H9 (cell line): ENCODE results near the gene COQ7. TPM values are rescaled to one million over a fixed set of nuclear protein-coding genes. Genes with fewer than 3 reads are reported as not detected.
A peak's percentile ranks its signal among the peaks of the same experiment; 100 is the strongest.

Source experiments
- DNase-seq: peaks from one replicate; pipeline ENCODE4 v3.0.0-alpha.2; 2017
- H2AFZ ChIP-seq: one replicate; pipeline ENCODE4 v1.6.1; 2013; ENCODE audit warnings: mild to moderate bottlenecking, low read length, control low read depth, moderate library complexity
- H2AK5ac ChIP-seq: 2 replicates; pipeline ENCODE4 v1.6.1; 2013; ENCODE audit warnings: low read length, control low read depth, mixed read lengths; ENCODE audit not compliant: insufficient read length
- H2BK120ac ChIP-seq: one replicate; pipeline ENCODE4 v1.6.1; 2013; ENCODE audit warnings: low read depth, mild to moderate bottlenecking, low read length, control low read depth, inconsistent platforms; ENCODE audit not compliant: poor library complexity, severe bottlenecking
- H2BK12ac ChIP-seq: 2 replicates; pipeline ENCODE4 v1.6.1; 2013; ENCODE audit warnings: low read length, control low read depth, mixed read lengths, low read depth; ENCODE audit not compliant: insufficient read length
- H2BK15ac ChIP-seq: 2 replicates; pipeline ENCODE4 v1.6.1; 2013; ENCODE audit warnings: low read depth, low read length, control low read depth
- H2BK20ac ChIP-seq: one replicate; pipeline ENCODE4 v1.6.1; 2013; ENCODE audit warnings: low read depth, mild to moderate bottlenecking, low read length, control low read depth, inconsistent platforms; ENCODE audit not compliant: poor library complexity, severe bottlenecking
- H2BK5ac ChIP-seq: 2 replicates; pipeline ENCODE4 v1.6.1; 2013; ENCODE audit warnings: low read length, control low read depth, mixed read lengths; ENCODE audit not compliant: insufficient read length
- H3K14ac ChIP-seq: 2 replicates; pipeline ENCODE4 v1.6.1; 2013; ENCODE audit warnings: low read length, control low read depth; ENCODE audit not compliant: insufficient read depth
- H3K18ac ChIP-seq: 2 replicates; pipeline ENCODE4 v1.6.1; 2013; ENCODE audit warnings: low read depth, mild to moderate bottlenecking, mixed read lengths, low read length, control low read depth; ENCODE audit not compliant: insufficient read length
- H3K23ac ChIP-seq: 2 replicates; pipeline ENCODE4 v1.6.1; 2013; ENCODE audit warnings: low read length, control low read depth, mixed read lengths, low read depth; ENCODE audit not compliant: insufficient read length
- H3K23me2 ChIP-seq: 2 replicates; pipeline ENCODE4 v1.6.1; 2013; ENCODE audit warnings: low read depth, mild to moderate bottlenecking, mixed read lengths, low read length, control low read depth; ENCODE audit not compliant: insufficient read length, poor library complexity, severe bottlenecking
- H3K27ac ChIP-seq: 2 replicates; pipeline ENCODE4 v1.5.1; 2013; ENCODE audit warnings: low read length, control low read depth, mixed read lengths, low read depth; ENCODE audit not compliant: insufficient read length
- H3K27me3 ChIP-seq: 2 replicates; pipeline ENCODE4 v1.6.1; 2013; ENCODE audit warnings: low read length, control low read depth, inconsistent platforms; ENCODE audit not compliant: insufficient read depth
- H3K4ac ChIP-seq: 2 replicates; pipeline ENCODE4 v1.6.1; 2013; ENCODE audit warnings: low read depth, mild to moderate bottlenecking, control low read depth, inconsistent platforms, low read length, moderate library complexity
- H3K4me1 ChIP-seq: 2 replicates; pipeline ENCODE4 v1.6.1; 2013; ENCODE audit warnings: low read length, control low read depth, inconsistent platforms; ENCODE audit not compliant: insufficient read depth
- H3K4me2 ChIP-seq: 2 replicates; pipeline ENCODE4 v1.6.1; 2013; ENCODE audit warnings: low read length, control low read depth, mixed read lengths; ENCODE audit not compliant: insufficient read length, insufficient read depth
- H3K56ac ChIP-seq: 2 replicates; pipeline ENCODE4 v1.6.1; 2013; ENCODE audit warnings: low read depth, mild to moderate bottlenecking, mixed read lengths, low read length, control low read depth; ENCODE audit not compliant: insufficient read length
- H3K79me1 ChIP-seq: 2 replicates; pipeline ENCODE4 v1.6.1; 2013; ENCODE audit warnings: low read depth, mild to moderate bottlenecking, moderate library complexity, low read length, control low read depth, inconsistent platforms; ENCODE audit not compliant: insufficient read depth, poor library complexity, severe bottlenecking
- H3K79me2 ChIP-seq: 2 replicates; pipeline ENCODE4 v1.6.1; 2013; ENCODE audit warnings: low read length, control low read depth, inconsistent platforms; ENCODE audit not compliant: insufficient read depth
- H3K9ac ChIP-seq: 2 replicates; pipeline ENCODE4 v1.6.1; 2013; ENCODE audit warnings: low read length, control low read depth, mixed read lengths; ENCODE audit not compliant: insufficient read length; ENCODE audit errors: extremely low read depth
- H3K9me3 ChIP-seq: one replicate; pipeline ENCODE4 v1.6.1; 2013; ENCODE audit warnings: low read depth, low read length, inconsistent platforms; ENCODE audit not compliant: control insufficient read depth
- H3T11ph ChIP-seq: one replicate; pipeline ENCODE4 v1.6.1; 2013; ENCODE audit warnings: mild to moderate bottlenecking, low read length, control low read depth, inconsistent platforms
- H4K20me1 ChIP-seq: one replicate; pipeline ENCODE4 v1.6.1; 2013; ENCODE audit not compliant: control insufficient read depth, insufficient read length, insufficient read depth
- H4K5ac ChIP-seq: 2 replicates; pipeline ENCODE4 v1.6.1; 2013; ENCODE audit warnings: low read depth, mild to moderate bottlenecking, mixed read lengths, low read length, control low read depth; ENCODE audit not compliant: insufficient read length
- H4K8ac ChIP-seq: replicated peaks from 2 replicates; pipeline ENCODE4 v1.6.1; 2013; ENCODE audit warnings: low read length, control low read depth, mixed read lengths, low read depth; ENCODE audit not compliant: insufficient read length
- H4K91ac ChIP-seq: 2 replicates; pipeline ENCODE4 v1.6.1; 2013; ENCODE audit warnings: low read depth, mild to moderate bottlenecking, moderate library complexity, mixed read lengths, low read length, control low read depth; ENCODE audit not compliant: insufficient read length
- H3K27ac Mint-ChIP-seq, 3 experiments: 2 replicates in 2 of 3; 3 replicates in 1 of 3; pipeline ENCODE4 v1.8.0; 2020 to 2021; ENCODE audit warnings: mixed read lengths in 3 of 3, mild to moderate bottlenecking in 1 of 3, moderate library complexity in 1 of 3
- H3K27me3 Mint-ChIP-seq: 2 replicates; pipeline ENCODE4 v1.8.0; 2021; ENCODE audit warnings: low read depth, mild to moderate bottlenecking, moderate library complexity, mixed read lengths
- H3K36me3 Mint-ChIP-seq, 3 experiments: 2 replicates in 2 of 3; 3 replicates in 1 of 3; pipeline ENCODE4 v1.8.0; 2020 to 2021; ENCODE audit warnings: low read depth in 3 of 3, mixed read lengths in 3 of 3; ENCODE audit not compliant: insufficient read depth in 1 of 3
- H3K4me1 Mint-ChIP-seq, 2 experiments: 2 replicates each; pipeline ENCODE4 v1.8.0; 2020; ENCODE audit warnings: mixed read lengths in 2 of 2
- H3K4me3 Mint-ChIP-seq, 2 experiments: 2 replicates in 1 of 2; 3 replicates in 1 of 2; pipeline ENCODE4 v1.8.0; 2020 to 2021; ENCODE audit warnings: mild to moderate bottlenecking in 2 of 2, mixed read lengths in 2 of 2, moderate library complexity in 1 of 2
- H3K9me3 Mint-ChIP-seq, 2 experiments: 2 replicates in 1 of 2; 3 replicates in 1 of 2; pipeline ENCODE4 v1.8.0; 2020; ENCODE audit warnings: mild to moderate bottlenecking in 2 of 2, mixed read lengths in 2 of 2, moderate library complexity in 1 of 2
- WGBS: extraction: QIAGEN DNeasy Blood & Tissue Kit; methylation state at CpG from one replicate; pipeline ENCODE4 v1.1.7; 2013; ENCODE audit warnings: missing lambda C conversion rate, low lambda C conversion rate, mixed read lengths; ENCODE audit not compliant: insufficient read length; ENCODE audit errors: extremely low coverage; 5-methylcytosine and 5-hydroxymethylcytosine counted together
- total RNA-seq: library from RNA; stranded (reverse); gene quantifications from 2 replicates; pipeline ENCODE4 v1.2.1, GENCODE V29; 2021
- TF ChIP-seq, protein P1 (sequence below): fragments of 200-600 bp; sonication (generic); conservative IDR thresholded peaks from 3 replicates; pipeline ENCODE4 v1.8.0; 2021; ENCODE audit warnings: antibody characterized with exemption, mild to moderate bottlenecking

Gene COQ7
- total RNA-seq, 1 experiment from 2014 or later = 29.6 TPM

- no peak for DNase-seq
- Histone ChIP-seq H3K23me2 (peaks cover 10% of the 10 kb centered on the region), H3K79me2 (no peaks in the 10 kb centered on the region), H3K9me3 (no peaks in the 10 kb centered on the region), H3K14ac (no peak overlapping the region), H2BK120ac (no peak overlapping the region), H2BK12ac (no peak overlapping the region), H3K27me3 (peaks cover 3% of the 10 kb centered on the region; the same call in 1 of the 2 replicates), H3T11ph (no peak overlapping the region), H2BK20ac (no peak overlapping the region), H2BK15ac (no peak overlapping the region), H4K8ac (no peak overlapping the region), H2AFZ (no peak overlapping the region), H3K4me2 (no peak overlapping the region), H3K4me1 (peaks cover 6% of the 10 kb centered on the region), H4K20me1 (no peaks in the 10 kb centered on the region), H3K27ac (no peak overlapping the region), H3K23ac (no peak overlapping the region), H3K4ac (no peak overlapping the region), H3K18ac (no peak overlapping the region), H4K5ac (no peak overlapping the region), H2BK5ac (no peak overlapping the region), H3K79me1 (no peaks in the 10 kb centered on the region), H3K9ac (no peak overlapping the region), H3K56ac (no peak overlapping the region), H4K91ac (no peak overlapping the region), H2AK5ac (no peak overlapping the region)
- no CpG with 5 or more reads among the region's 50 CpGs for WGBS
- peak overlapping the region; percentile 34 to 42; a peak in 4 of 5 replicates for H3K4me3 Mint-ChIP-seq
- peaks cover 0 to 3% (median 1%) of the 10 kb centered on the region in 3 experiments; a peak in 2 of 7 replicates for H3K36me3 Mint-ChIP-seq
- no peaks in the 10 kb centered on the region for H3K9me3 Mint-ChIP-seq
- TF ChIP-seq, protein P1, sequence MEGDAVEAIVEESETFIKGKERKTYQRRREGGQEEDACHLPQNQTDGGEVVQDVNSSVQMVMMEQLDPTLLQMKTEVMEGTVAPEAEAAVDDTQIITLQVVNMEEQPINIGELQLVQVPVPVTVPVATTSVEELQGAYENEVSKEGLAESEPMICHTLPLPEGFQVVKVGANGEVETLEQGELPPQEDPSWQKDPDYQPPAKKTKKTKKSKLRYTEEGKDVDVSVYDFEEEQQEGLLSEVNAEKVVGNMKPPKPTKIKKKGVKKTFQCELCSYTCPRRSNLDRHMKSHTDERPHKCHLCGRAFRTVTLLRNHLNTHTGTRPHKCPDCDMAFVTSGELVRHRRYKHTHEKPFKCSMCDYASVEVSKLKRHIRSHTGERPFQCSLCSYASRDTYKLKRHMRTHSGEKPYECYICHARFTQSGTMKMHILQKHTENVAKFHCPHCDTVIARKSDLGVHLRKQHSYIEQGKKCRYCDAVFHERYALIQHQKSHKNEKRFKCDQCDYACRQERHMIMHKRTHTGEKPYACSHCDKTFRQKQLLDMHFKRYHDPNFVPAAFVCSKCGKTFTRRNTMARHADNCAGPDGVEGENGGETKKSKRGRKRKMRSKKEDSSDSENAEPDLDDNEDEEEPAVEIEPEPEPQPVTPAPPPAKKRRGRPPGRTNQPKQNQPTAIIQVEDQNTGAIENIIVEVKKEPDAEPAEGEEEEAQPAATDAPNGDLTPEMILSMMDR = peak; percentile 47
- peaks cover 17 to 22% of the 10 kb centered on the region in 2 experiments for H3K4me1 Mint-ChIP-seq
- H3K27me3 Mint-ChIP-seq = peaks cover 51% of the 10 kb centered on the region
- no peak overlapping the region for H3K27ac Mint-ChIP-seq
Observed at GRCh38 chr16:19115148-19116021, 48.0 kb downstream of the COQ7 start.
